HT1080 (cell line): ENCODE data around the gene SP7. TPM values are rescaled to one million over a fixed set of nuclear protein-coding genes. Genes with fewer than 3 reads are reported as not detected.
"Not testable (repeated sequence)": the region's sequence is repeated elsewhere in the genome, so short reads cannot be mapped to it uniquely, and the experiment has no call there.

Experiments
- DNase-seq: peaks from one replicate; pipeline ENCODE4 v3.0.0-alpha.2; 2015; ENCODE audit warnings: low read depth
- polyA plus RNA-seq, 2 experiments: library from polyadenylated mRNA; depleted of rRNA; stranded (reverse); fragments of >200 nt; gene quantifications; 2 replicates each; pipeline ENCODE4 v1.2.3, GENCODE V29; 2015
- total RNA-seq: library from RNA; depleted of rRNA; stranded (reverse); fragments of >200 nt; shearing (Covaris generic); gene quantifications from 2 replicates; pipeline ENCODE4 v1.2.3, GENCODE V29; 2014; rRNA removed

SP7 gene
- total RNA-seq = 0.10 TPM in 1 of 2 replicates, not detected in the other
- 0.05 TPM in 1 of 2 replicates, not detected in the other for polyA plus RNA-seq (2015; cell fraction: cytosol; rRNA removed)
- polyA plus RNA-seq (2015; cell fraction: nucleus; rRNA removed) = not detected in 2 replicates

DNA sequence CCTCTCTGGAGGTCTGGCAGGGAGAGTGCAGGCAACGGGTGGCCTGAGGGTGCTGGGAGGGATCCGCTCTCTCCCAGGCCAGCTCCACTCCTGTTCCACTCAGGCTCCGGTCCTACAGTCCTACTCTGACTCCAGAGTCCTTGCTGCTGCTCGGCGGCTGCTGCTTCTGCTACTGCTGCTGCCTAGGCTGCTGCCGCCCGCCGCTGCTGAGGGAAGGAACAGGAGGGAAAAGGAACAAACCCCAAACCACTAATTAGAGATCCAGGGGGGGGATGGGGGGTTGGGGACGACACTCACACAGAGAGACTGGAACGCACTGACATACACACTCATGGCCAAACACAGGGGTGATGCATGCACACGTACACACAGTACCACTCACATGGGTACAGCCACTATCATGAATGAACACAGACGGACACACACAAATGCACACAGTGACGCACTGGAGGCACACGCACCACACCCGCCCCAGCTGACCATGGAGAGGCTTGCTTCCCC, at the start of gene SP7:
Gene SP7, minus strand, starts transcription at position 174 of the 501 bp plus-strand sequence. CDS start 708 bp downstream, outside the sequence.
- DNase-seq = no peak

DNA sequence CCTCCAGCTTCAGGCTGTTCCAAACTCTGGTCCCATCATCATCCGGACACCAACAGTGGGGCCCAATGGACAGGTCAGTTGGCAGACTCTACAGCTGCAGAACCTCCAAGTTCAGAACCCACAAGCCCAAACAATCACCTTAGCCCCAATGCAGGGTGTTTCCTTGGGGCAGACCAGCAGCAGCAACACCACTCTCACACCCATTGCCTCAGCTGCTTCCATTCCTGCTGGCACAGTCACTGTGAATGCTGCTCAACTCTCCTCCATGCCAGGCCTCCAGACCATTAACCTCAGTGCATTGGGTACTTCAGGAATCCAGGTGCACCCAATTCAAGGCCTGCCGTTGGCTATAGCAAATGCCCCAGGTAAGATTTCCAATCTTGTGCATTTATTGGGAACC, 47.1 kb upstream of the SP7 start:
- DNase-seq = no peak

DNA sequence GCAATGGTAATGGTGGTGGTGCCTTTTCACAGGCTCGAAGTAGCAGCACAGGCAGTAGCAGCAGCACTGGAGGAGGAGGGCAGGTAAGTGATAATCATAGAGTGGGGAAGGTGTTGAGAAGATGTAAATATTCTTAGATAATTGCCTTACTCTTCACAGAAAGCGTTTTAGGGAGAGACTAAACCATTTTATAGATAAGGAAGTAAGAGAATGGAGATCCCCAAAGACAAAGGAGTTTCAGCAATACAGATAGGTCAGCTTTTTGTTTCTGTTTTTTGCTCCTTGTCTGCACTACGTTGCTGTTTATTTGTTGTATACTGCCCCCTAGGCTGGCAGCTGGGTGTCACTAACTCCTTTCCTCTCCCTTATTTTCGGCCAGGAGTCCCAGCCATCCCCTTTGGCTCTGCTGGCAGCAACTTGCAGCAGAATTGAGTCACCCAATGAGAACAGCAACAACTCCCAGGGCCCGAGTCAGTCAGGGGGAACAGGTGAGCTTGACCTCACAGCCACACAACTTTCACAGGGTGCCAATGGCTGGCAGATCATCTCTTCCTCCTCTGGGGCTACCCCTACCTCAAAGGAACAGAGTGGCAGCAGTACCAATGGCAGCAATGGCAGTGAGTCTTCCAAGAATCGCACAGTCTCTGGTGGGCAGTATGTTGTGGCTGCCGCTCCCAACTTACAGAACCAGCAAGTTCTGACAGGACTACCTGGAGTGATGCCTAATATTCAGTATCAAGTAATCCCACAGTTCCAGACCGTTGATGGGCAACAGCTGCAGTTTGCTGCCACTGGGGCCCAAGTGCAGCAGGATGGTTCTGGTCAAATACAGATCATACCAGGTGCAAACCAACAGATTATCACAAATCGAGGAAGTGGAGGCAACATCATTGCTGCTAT, 45.8 kb upstream of the SP7 start:
- peak; percentile 50 for DNase-seq

DNA sequence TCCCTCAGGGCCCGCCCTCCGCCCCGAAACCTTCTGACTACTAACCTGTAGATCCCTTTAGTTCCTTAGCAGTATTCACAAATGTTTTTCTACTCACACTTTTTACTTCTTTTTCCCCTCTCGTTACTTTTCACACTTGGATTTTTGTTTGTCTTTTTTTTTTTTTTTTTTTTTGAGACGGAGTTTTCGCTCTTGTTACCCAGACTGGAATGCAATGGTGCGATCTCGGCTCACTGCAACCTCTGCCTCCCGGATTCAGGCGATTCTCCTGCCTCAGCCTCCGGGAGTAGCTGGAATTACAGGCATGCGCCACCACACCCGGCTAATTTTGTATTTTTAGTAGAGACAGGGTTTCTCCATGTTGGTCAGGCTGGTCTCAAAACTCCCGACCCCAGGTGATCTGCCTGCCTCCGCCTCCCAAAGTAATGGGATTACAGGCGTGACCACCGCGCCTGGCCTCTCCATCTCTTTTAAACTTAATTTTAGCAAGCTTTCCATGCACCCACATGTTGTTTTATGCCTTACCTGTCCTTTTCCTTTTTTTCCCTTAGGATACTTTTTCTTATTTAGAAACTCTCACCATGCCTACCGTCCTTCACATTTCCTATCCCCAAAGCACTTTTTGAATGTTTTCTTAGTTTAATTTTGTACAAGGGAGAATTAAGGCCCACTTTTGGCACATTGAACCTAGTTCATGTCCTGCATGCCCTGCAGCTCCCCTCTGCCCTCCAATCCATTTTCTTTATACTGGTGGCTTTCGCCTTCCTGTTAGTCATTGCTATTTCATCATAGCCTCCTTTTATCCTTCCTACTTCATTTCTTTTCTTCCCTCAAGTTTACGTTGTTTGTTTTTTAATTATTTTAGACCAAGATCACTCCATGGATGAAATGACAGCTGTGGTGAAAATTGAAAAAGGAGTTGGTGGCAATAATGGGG, 44.9 kb upstream of the SP7 start:
- DNase-seq = peak; percentile 63

DNA sequence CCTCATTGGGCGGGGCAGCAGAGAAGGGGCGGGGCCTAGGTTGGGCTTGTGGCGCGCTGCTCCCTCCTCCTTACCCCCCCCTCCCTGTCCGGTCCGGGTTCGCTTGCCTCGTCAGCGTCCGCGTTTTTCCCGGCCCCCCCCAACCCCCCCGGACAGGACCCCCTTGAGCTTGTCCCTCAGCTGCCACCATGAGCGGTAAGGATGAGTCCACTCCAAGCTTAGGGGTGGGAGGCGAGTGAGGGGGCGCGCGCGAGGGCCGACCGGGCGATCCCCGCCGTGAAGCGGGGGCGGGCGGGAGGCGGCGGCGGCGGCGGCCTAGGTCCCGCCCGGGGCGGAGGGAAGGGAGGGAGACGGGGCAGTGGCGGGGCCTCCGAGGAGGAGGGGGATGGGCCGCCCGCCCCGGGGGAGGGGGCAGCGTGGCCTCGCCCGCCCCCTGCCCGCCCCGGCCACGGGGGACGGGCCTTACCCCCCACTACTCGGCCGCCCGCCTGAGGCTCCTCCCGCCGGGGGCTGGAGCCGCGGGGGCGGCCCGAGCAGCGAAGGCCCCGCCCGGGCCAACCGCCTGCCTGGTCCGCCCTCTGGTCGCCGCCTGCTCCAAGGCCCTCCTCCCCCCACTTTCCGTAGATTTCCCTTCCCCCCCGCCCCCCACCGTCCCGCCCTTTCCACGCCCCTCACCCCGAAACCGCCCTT, 44.1 kb upstream of the SP7 start, which contains the start of gene SP1:
Gene SP1, plus strand, starts transcription at position 73 of the 690 bp plus-strand sequence. Its CDS starts 116 bp downstream, at position 189.
- peak; percentile 89 for DNase-seq

DNA sequence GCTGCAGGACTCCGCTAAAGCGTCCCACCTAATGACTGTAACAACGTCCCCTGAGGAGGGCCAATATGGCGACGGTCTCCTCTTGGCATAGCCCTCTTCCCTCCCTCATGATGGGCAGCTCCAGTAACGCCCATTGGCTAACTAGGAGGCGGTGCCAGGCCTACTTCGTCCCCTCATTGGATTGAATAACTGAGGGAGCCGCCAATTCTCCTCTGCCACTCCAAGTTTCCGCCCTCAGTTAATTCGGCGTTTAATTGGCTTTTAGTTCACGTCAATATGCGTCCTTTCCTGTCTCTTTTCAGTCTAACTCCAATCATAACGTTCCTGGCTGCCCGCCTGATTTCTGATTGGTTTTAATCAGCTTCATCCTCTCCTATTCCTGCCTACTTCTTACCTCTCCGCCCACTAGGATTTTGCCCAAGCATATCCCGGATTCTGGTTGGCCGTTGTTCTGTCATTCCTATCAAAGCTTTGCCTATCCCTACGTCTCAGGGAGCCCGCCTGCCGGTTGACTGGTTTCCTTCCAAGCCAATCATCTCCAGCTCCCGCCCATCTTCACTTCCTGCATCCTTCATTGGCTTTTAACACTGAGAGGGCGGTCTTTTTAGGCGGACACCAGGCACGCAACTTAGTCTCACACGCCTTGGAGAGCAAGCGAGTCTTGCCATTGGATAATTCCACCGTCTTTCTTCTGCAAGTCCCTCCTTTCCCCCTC, 43.4 kb upstream of the SP7 start:
- DNase-seq = peak; percentile 100

DNA sequence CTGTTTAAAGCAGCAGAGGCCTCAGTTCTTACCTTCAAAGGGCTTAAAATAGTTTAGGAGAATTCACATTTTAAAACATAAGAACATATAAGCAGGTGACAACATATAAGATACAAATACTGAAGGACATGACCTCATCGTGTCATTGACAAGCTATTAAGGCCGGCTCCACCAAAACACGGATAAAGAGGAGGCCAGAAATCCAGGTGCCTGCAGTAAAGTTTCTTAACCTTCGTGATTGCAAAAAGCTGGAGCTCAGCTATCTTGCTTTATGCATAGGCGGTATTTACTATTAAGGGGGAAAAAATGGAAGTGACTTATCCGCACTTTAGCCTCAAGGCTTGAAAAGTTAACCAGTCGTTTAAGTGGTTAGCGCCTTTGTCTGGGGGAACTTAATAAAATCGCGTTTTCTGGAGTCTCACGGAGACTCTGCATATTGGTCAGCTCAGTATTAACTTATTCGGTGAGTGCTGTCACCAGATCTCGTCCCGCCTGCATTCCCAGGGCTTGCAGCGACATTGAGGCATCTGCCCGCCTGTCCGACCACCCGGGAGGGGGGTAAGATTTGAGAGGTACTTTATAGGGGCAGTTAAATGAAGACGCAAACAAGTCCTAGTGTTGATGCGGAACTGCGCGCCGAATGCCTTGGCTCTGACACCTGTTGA, 42.7 kb upstream of the SP7 start:
- DNase-seq = no peak

DNA sequence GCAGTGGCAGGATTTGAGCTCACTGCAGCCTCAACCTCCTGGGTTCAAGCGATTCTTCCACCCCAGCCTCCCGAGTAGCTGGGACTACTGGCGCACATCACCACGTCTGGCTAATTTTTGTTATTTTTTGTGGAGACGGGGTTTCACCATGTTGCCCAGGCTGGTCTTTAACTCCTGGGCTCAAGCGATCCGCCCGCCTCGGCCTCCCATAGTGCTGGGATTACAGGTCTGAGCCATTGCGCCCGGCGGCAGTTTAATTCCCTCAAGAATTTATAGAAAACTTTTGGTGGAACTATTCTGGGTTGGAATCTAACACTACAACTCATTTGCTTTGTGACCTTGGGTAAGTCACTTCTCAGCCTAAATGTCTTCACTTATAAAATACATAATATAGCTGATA, 42.1 kb upstream of the SP7 start:
- DNase-seq = no peak

DNA sequence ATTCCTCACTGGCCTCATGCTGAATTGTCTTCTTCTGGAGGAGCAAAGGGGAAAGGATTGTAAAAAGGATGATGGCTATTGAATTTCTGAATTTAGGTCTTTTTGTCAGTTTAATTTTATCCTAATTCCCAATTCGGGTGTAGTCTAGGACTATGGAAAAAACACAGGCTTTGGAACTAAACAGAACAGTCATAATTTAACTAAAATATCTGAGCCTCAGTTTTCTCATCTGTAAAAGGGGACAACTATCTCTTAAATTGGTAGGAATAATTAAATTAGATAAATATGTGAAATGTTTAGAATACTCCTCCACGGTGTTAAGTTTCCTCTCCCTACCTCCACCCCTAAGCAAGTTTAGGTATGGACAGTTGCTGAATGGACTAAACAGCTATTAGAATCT, 40.6 kb upstream of the SP7 start:
- DNase-seq = no peak

DNA sequence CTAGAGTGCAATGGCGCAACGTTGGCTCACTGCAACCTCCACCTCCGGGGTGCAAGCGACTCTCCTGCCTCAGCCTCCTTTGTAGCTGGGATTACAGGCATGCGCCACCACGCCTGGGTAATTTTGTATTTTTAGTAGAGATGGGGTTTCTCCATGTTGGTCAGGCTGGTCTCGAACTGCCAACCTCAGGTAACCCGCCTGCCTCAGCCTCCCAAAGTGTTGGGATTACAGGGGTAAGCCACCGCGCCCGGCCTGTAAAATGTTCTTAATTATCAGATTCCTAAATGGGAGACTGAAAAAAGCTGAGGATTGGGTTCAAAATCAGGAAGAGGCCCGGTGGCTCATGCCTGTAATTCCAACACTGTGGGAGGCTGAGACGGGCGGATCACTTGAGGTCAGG, 38.1 kb upstream of the SP7 start:
- DNase-seq = not testable (repeated sequence)

DNA sequence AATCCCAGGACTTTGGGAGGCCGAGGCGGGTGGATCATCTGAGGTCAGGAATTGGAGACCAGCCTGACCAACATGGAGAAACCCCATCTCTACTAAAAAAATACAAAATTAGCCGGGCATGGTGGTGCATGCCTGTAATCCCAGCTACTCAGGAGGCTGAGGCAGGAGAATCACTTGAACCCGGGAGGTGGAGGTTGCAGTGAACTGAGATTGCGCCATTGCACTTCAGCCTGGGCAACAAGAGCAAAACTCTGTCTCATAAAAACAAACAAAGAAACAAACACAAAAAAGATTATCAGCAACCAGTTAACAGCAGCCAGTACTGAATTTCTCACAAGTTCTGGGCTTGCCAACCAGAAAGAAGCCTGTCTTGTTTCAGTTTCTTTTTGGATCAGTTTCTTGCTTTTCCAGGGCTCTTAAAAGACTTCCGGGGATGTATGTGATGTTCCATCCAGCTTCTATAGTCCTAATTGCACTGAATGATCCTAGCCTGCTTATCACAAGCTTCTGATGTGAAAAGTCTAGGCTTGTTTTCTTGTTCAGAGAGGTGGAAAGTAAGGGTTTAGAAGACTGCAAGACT, 37.5 kb upstream of the SP7 start:
- DNase-seq = not testable (repeated sequence)

DNA sequence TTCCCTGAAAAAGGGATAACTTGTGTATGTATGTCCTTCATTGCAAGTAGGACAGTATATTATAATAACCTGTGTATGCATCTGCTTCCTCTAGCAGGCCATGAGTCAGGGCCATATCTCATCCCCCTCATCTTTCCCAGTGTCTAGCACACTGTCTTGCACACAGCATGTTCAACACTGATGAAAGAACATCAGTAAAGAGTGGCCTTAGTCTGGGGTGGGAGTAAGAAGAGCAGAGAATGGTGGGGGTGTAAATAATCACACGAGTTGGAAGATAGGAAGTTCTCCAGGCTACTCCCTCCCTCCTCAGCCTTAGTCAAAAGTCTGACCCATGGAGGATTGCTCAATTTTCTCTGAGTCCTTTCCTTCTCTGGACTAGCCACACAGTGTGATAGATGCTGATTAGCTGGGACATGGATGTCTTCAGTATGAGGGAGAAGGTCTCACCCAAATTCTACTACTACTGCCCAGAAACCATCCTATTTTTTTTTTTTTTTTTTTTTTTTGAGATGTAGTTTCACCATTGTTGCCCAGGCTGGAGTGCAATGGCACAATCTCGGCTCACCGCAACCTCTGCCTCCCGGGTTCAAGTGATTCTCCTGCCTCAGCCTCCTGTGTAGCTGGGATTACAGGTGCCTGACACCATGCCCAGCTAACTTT, 29.2 kb upstream of the SP7 start:
- peak; percentile 54 for DNase-seq

DNA sequence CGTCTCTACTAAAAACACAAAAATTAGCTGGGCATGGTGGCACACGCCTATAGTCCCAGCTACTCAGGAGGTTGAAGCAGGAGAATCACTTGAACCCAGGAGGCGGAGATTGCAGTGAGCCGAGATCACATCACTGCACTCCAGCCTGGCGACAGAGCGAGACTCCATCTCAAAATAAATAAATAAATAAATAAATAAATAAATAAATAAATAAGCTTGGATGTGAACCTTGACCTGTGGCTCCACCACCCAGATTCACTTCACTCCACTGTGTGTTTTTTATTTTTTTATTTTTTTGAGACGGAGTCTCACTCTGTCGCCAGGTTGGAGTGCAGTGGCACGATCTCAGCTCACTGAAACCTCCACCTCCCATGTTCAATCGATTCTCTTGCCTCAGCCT, 25.5 kb upstream of the SP7 start:
- DNase-seq = not testable (repeated sequence)

DNA sequence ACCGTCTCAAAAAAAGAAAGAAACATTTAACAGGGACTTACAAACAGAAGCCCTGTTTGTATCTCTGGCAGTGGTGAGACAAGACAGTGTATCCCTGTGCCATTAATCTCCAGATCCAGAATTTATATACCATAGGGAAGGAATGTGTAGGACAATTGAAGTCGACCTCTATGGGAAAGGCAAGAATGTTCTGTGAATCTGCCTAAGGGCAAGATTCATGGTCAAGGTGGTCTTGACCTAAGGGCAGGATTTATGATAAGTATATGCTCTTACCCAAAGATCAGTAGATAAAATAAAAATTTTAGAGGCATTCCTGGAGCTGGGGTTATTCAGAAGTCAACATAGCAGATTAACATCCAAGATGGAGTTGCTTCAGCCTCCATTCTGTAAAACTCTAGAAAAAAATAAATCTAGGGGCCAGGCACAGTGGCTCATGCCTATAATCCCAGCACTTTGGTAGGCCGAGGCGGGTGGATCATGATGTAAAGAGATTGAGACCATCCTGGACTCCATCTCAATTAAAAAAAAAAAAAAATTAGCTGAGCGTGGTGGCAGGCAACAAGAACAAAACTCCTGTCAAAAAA, 22.8 kb upstream of the SP7 start:
- no peak for DNase-seq

DNA sequence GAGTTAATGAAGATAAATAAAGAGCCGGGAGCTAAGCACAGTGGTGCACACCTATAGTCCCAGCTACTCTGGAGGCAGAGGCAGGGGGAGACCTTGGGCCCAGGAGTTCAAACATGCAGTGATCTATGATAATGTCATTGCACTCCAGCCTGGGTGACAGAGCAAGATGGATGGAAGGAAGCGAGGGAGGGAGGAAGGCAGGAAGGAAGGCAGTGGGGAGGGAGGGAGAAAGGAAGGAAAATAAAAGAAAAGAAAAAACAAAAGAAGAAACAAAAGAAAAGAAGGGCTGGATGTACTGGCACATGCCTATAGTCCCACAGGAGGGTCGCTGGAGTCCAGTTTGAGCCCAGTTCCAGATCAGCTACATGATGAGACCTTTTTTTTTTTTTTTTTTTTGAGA, 19.0 kb upstream of the SP7 start:
- no peak for DNase-seq

DNA sequence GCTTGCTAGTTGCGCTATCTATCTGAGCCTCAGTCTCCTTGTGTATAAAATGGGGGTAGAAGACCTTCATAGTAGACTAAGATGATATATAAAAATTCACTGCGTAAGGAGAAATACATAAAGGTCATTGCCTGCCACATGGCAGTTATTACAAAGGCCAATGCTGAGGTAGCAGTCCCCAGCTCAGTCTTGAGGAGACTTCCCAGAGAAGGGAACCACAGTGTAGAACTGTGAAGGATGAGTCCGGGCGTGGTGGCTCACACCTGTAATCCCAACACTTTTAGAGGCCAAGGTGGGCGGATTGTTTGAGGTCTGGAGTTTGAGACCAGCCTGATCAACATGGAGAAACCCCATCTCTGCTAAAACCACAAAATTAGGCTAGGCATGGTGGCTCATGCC, 17.1 kb upstream of the SP7 start:
- DNase-seq = no peak

DNA sequence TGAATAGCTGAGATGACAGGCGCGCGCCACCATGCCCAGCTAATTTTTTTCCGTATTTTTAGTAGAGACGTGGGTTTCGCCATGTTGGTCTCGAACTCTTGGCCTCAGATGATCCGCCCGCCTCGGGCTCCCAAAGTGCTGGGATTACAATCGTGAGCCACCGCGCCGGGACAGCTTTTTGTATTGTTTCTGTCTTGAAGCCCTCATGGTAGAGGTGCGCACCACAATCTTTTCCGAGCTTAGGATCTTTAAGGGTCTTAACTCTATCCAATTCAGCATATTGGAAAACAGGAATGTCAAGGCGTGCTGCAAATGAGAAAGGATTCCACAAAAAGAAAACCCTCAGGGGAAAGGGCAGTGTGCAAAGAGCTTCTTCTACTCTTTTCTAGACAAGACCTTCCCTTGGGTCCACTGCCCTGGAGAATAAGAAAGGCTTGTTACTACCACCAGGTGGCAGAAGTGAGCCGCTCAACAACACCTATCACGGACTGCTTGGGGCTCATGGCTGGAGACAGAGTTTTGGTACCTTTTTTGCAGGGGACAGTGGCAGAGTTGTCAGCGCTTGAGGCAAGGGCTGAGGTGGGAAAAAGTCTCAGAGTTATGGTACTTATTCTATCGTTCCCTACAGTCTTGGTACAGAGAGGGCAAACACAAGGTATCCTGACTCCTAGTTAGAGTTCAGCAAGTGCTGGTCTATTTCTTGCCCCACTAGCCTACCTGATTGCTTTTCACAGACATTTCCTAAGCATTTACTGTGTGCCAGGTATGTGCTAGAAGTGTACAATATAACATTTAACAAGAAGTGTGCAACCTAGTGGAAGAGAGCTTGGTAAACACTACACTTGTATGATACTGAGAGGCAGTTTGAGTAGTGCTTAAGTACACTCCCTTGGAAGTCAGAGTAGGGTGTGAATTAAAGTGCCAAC, 16.4 kb upstream of the SP7 start:
- DNase-seq = peak; percentile 82
